ENCODE results near the gene SLC6A6. TPM values are rescaled to one million over a fixed set of nuclear protein-coding genes. Genes with fewer than 3 reads are reported as not detected.

The SLC6A6 gene
- total RNA-seq, 1 donor from 2014 or later, result 37.5 TPM

- DNase-seq (ENCODE audit: low spot score), result peak; percentile 42
- no peak for ATAC-seq
- intact Hi-C loops (cut with DNase I), result no loop called here
Observed at GRCh38 chr3:14520149-14520548, 117.7 kb downstream of the SLC6A6 start.

GRCh38 chr3:14520967-14521366 lies 118.6 kb downstream of the SLC6A6 start:
- intact Hi-C loops (cut with DNase I), result no loop called here
- peak; percentile 27 for DNase-seq (ENCODE audit: low spot score)
- ATAC-seq, result no peak

GRCh38 chr3:14521611-14522010 lies 119.2 kb downstream of the SLC6A6 start:
- DNase-seq (ENCODE audit: low spot score) (peak; percentile 33), ATAC-seq (no peak)
- intact Hi-C loops (cut with DNase I), result no loop called here

GRCh38 chr3:14522129-14522691 lies 119.8 kb downstream of the SLC6A6 start:
- intact Hi-C loops (cut with DNase I), result no loop called here
- peak; percentile 57 for DNase-seq (ENCODE audit: low spot score)
- ATAC-seq, result peak; percentile 56

- peak; percentile 55 for DNase-seq (ENCODE audit: low spot score)
- no peak for ATAC-seq
- intact Hi-C loops (cut with DNase I), result no loop called here
Observed at GRCh38 chr3:14522768-14523167, 120.4 kb downstream of the SLC6A6 start.

- peak; percentile 36 for DNase-seq (ENCODE audit: low spot score)
- intact Hi-C loops (cut with DNase I), result no loop called here
- ATAC-seq, result no peak
Observed at GRCh38 chr3:14523792-14524191, 121.4 kb downstream of the SLC6A6 start.

- ATAC-seq, result peak; percentile 48
Observed at GRCh38 chr3:14524311-14524711, 121.9 kb downstream of the SLC6A6 start.

GRCh38 chr3:14524920-14525660 lies 122.7 kb downstream of the SLC6A6 start:
- DNase-seq (ENCODE audit: low spot score), result peak; percentile 42
- intact Hi-C loops (cut with DNase I), result no loop called here
- no peak for ATAC-seq

More at GRCh38 chr3:14524311-14524711, 121.9 kb downstream of the SLC6A6 start:
- DNase-seq (ENCODE audit: low spot score), result peak; percentile 59
- intact Hi-C loops (cut with DNase I), result no loop called here

GRCh38 chr3:14525685-14526631 lies 123.6 kb downstream of the SLC6A6 start:
- intact Hi-C loops (cut with DNase I), result no loop called here
- DNase-seq (ENCODE audit: low spot score) (no peak), ATAC-seq (peak; percentile 51)

GRCh38 chr3:14528081-14528480 lies 125.7 kb downstream of the SLC6A6 start:
- ATAC-seq, result no peak
- no peak for DNase-seq (ENCODE audit: low spot score)
- intact Hi-C loops (cut with DNase I), result no loop called here

GRCh38 chr3:14531856-14532395 lies 129.5 kb downstream of the SLC6A6 start:
- DNase-seq (ENCODE audit: low spot score) (no peak), ATAC-seq (no peak)
- intact Hi-C loops (cut with DNase I), result no loop called here

GRCh38 chr3:14532691-14533456 lies 130.5 kb downstream of the SLC6A6 start:
- DNase-seq (ENCODE audit: low spot score), result peak; percentile 69
- ATAC-seq, result peak; percentile 65
- intact Hi-C loops (cut with DNase I), result no loop called here

GRCh38 chr3:14533457-14533958 lies 131.1 kb downstream of the SLC6A6 start:
- intact Hi-C loops (cut with DNase I), result no loop called here
- DNase-seq (ENCODE audit: low spot score), result no peak

GRCh38 chr3:14534516-14535191 lies 132.2 kb downstream of the SLC6A6 start:
- ATAC-seq, result no peak
- intact Hi-C loops (cut with DNase I), result no loop called here
- DNase-seq (ENCODE audit: low spot score), result no peak

More at GRCh38 chr3:14533457-14533958, 131.1 kb downstream of the SLC6A6 start:
- ATAC-seq, result no peak

- no peak for ATAC-seq
- no peak for DNase-seq (ENCODE audit: low spot score)
- intact Hi-C loops (cut with DNase I), result no loop called here
Observed at GRCh38 chr3:14535616-14536015, 133.2 kb downstream of the SLC6A6 start.

- intact Hi-C loops (cut with DNase I), result no loop called here
- DNase-seq (ENCODE audit: low spot score), result no peak
- ATAC-seq, result no peak
Observed at GRCh38 chr3:14536055-14536815, 133.8 kb downstream of the SLC6A6 start.

Data from sciatic nerve (tissue), 2 donors.